ENCODE results near the gene MYT1. TPM values are rescaled to one million over a fixed set of nuclear protein-coding genes. Genes with fewer than 3 reads are reported as not detected.

Gene MYT1
- total and polyA plus RNA-seq, 9 of the 15 experiments (the other 6 are each of a cell fraction or from before 2014, with no cell fraction given) = 0.02 to 0.12 (median 0.06) TPM; not detected in 4

DNA sequence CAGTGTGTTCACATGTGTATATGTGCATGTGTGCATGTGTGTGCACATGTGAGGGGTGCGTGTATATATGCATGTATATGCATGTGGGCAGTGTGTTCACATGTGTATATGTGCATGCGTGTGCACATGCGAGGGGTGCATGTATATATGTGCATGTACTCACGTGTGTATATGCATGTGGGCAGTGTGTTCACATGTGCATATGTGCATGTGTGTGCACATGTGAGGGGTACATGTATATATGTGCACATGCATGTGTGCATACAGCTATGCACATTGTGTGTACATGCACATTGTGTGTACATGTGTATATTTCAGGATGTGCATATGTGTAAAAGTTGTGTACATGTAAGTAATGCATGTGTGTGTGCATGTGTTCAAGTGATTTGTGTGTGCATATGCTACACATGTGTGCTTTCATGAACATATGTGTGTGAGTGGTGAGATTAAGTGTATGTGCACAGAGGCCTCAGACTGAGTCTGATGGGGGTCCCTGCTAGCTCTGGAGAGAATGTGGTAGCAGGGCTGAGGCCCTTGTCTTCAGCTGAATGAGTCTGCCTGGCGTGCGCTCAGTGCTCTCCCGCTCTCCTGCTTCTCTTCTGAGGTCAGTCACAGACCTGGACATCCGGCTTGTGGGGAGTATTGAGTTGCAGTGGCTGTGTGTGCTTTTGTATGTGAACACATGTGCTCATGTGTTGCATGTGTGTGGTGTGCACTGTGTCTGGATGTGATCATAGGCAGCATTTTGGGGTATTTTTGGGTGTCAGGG, 19.9 kb upstream of the MYT1 start:
- BruUV-seq (replicated peaks) = no TSS peak
- Histone ChIP-seq H4K20me1 (replicated peaks; ENCODE audit: control insufficient read depth, insufficient read depth, low read length) (no peaks in the 10 kb centered on the region), H3K4me1 (replicated peaks in 1 of 2; ENCODE audit: control insufficient read depth in 2 of 2, insufficient read depth in 2 of 2, low read length in 2 of 2) (no peaks in the 10 kb centered on the region), H3K27me3 (ENCODE audit: control insufficient read depth in 2 of 2, insufficient read depth in 2 of 2, low read length in 2 of 2) (peaks cover 17 to 45% of the 10 kb centered on the region in 2 experiments; a peak in 4 of 5 replicates), H3K36me3 (ENCODE audit: control insufficient read depth, insufficient read depth, low read length) (no peaks in the 10 kb centered on the region), H3K4me2 (ENCODE audit: insufficient read depth, low read length) (no peak overlapping the region), H3K9me3 (replicated peaks; ENCODE audit: control insufficient read depth, insufficient read depth, low read depth, low read length) (peaks cover 16% of the 10 kb centered on the region), H3K9ac (ENCODE audit: insufficient read depth in 1 of 2, low read depth in 2 of 2, low read length in 2 of 2) (no peak overlapping the region), H2AFZ (ENCODE audit: low read depth, low read length) (no peak overlapping the region), H3K27ac (ENCODE audit: extremely low read depth, low read depth, low read length) (no peak overlapping the region), H3K79me2 (ENCODE audit: control insufficient read depth, insufficient read depth, low read length) (no peaks in the 10 kb centered on the region), H3K9me1 (ENCODE audit: control insufficient read depth, insufficient read depth, low read length) (no peaks in the 10 kb centered on the region), H3K4me3 (no peak overlapping the region)
- in situ Hi-C loops (cut with MboI) = no loop called here
- TF ChIP-seq SMARCC2 (IDR thresholded peaks at IDR 0.05; ENCODE audit: low read depth) (no peak), CTCF (IDR thresholded peaks at IDR 0.05 in 2 of 3, conservative IDR thresholded peaks at IDR 0.05 in 1 of 3; ENCODE audit: insufficient read depth in 2 of 3, low read depth in 1 of 3, low read length in 3 of 3) (no peak), PML (IDR thresholded peaks at IDR 0.05; ENCODE audit: low read length) (no peak), TFAM (CRISPR knock-in tag; conservative IDR thresholded peaks at IDR 0.05) (no peak), ZBTB17 (CRISPR knock-in tag; IDR thresholded peaks at IDR 0.05) (no peak), KDM1A (IDR thresholded peaks at IDR 0.05) (peak in 1 of 2 experiments; percentile 52; a peak in 1 of 4 replicates)
- POLR2A ChIA-PET = no interaction called here
- intact Hi-C loops (cut with micrococcal nuclease) = no loop called here
- ATAC-seq = no peak
- no peak for DNase-seq (ENCODE audit: extremely low read depth in 1 of 4, low spot score in 3 of 4)
- CTCF ChIA-PET (ENCODE audit: low intra/inter-chr PET ratio) = no interaction called here
- no peak for FAIRE-seq
- WGBS (ENCODE audit: insufficient coverage, low coverage, missing lambda C conversion rate) = 5% methylated on average over 8 of the region's 8 CpGs
